ENCODE measurements around the gene GREB1. TPM values are rescaled to one million over a fixed set of nuclear protein-coding genes. Genes with fewer than 3 reads are reported as not detected.

The GREB1 gene
- total and polyA plus RNA-seq, 2 of the 13 experiments (the other 11 are each of a cell fraction or from before 2014, with no cell fraction given) = 31.3 to 61.2 TPM

- peak; percentile 79; the same call in 1 of the 2 replicates for TF ChIP-seq ZBTB46 (CRISPR knock-in tag; IDR thresholded peaks at IDR 0.05; ENCODE audit: borderline replicate concordance)
- TF ChIP-seq PCBP1 (IDR thresholded peaks at IDR 0.05; ENCODE audit: borderline replicate concordance, low read depth, low read length) = no peak
- TF ChIP-seq ZNF816 (CRISPR knock-in tag; IDR thresholded peaks at IDR 0.05; ENCODE audit: borderline replicate concordance) = peak; percentile 94; the same call in 1 of the 2 replicates
- peak; percentile 98 for TF ChIP-seq MIER3 (CRISPR knock-in tag; IDR thresholded peaks at IDR 0.05; ENCODE audit: borderline replicate concordance)
- TF ChIP-seq YEATS2 (CRISPR knock-in tag; IDR thresholded peaks at IDR 0.05; ENCODE audit: borderline replicate concordance) = peak; percentile 72
- TF ChIP-seq, protein P1, sequence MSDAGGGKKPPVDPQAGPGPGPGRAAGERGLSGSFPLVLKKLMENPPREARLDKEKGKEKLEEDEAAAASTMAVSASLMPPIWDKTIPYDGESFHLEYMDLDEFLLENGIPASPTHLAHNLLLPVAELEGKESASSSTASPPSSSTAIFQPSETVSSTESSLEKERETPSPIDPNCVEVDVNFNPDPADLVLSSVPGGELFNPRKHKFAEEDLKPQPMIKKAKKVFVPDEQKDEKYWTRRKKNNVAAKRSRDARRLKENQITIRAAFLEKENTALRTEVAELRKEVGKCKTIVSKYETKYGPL (CRISPR knock-in tag; IDR thresholded peaks at IDR 0.05) = peak; percentile 22; the same call in 1 of the 2 replicates
- TF ChIP-seq GRHL1 (CRISPR knock-in tag; conservative IDR thresholded peaks at IDR 0.05) = no peak
- no peak for TF ChIP-seq THYN1 (CRISPR knock-in tag; IDR thresholded peaks at IDR 0.05; ENCODE audit: borderline replicate concordance, low read depth)
- TF ChIP-seq ZBTB33 (CRISPR knock-in tag; IDR thresholded peaks at IDR 0.05) = peak; percentile 89
- 0 out of 2 replicates have a peak, but pooled peaks have one; percentile 69 for TF ChIP-seq ZZZ3 (CRISPR knock-in tag; IDR thresholded peaks at IDR 0.05; ENCODE audit: borderline replicate concordance)
- peak; percentile 94 for TF ChIP-seq SKI (IDR thresholded peaks at IDR 0.05; ENCODE audit: partially characterized antibody)
- TF ChIP-seq ELF1 (CRISPR knock-in tag; IDR thresholded peaks at IDR 0.05) = peak; percentile 44; the same call in 1 of the 2 replicates
- peak; percentile 74; the same call in 1 of the 2 replicates for TF ChIP-seq ZNF800 (CRISPR knock-in tag; IDR thresholded peaks at IDR 0.05)
- TF ChIP-seq DR1 (CRISPR knock-in tag; IDR thresholded peaks at IDR 0.05) = peak; percentile 89
- TF ChIP-seq HOXD1 (CRISPR knock-in tag; IDR thresholded peaks at IDR 0.05) = peak; percentile 98
- peak; percentile 92 for TF ChIP-seq ZNF574 (CRISPR knock-in tag; IDR thresholded peaks at IDR 0.05)
Observed at GRCh38 chr2:11499081-11499743, 34.6 kb upstream of the GREB1 start (continued).

Data from HepG2 (cell line).